Upper lobe of left lung (tissue), 6 donors: Measurements from ENCODE around the gene OSBPL2. TPM values are rescaled to one million over a fixed set of nuclear protein-coding genes. Genes with fewer than 3 reads are reported as not detected.

Experiments
- ATAC-seq, 2 donors: fragments of 200-7000 bp; cut with Tn5 transposase; one replicate each; pipeline ENCODE4 v1.9.1; 2022; ENCODE audit warnings: mild to moderate bottlenecking in 2 of 2, moderate library complexity in 2 of 2; ENCODE audit not compliant: low FRiP score in 2 of 2
- DNase-seq, 2 donors: peaks; one replicate each; pipeline ENCODE4 v3.0.0-alpha.2; 2019 to 2020
- H3K27ac ChIP-seq, 4 donors: fragments of 200-600 bp; sonication (generic); one replicate each; pipeline ENCODE4 v1.5.1; 2016 to 2019
- H3K27me3 ChIP-seq, 4 donors: fragments of 200-600 bp; sonication (generic); one replicate each; pipeline ENCODE4 v1.5.1; 2017 to 2019
- H3K36me3 ChIP-seq, 4 donors: fragments of 200-600 bp; sonication (generic); one replicate each; pipeline ENCODE4 v1.5.1; 2016 to 2019
- H3K4me1 ChIP-seq, 4 donors: fragments of 200-600 bp; sonication (generic); one replicate each; pipeline ENCODE4 v1.5.1; 2018 to 2019
- H3K4me3 ChIP-seq, 4 donors: fragments of 200-600 bp; sonication (generic); one replicate each; pipeline ENCODE4 v1.5.1; 2017 to 2019; ENCODE audit warnings: mild to moderate bottlenecking in 2 of 4, moderate library complexity in 1 of 4
- H3K9me3 ChIP-seq, 4 donors: fragments of 200-600 bp; sonication (generic); one replicate each; pipeline ENCODE4 v1.5.1; 2018 to 2019
- EP300 ChIP-seq, 4 donors: sonication (generic); formaldehyde crosslinking; IDR thresholded peaks; one replicate each; pipeline ENCODE4 v1.5.1; 2017; ENCODE audit warnings: antibody characterized with exemption in 4 of 4, control low read depth in 2 of 4
- POLR2A ChIP-seq, 4 donors: fragments of 450-650 bp; IDR thresholded peaks; one replicate each; pipeline ENCODE4 v1.5.1; 2016 to 2017; ENCODE audit warnings: antibody characterized with exemption in 4 of 4, mild to moderate bottlenecking in 2 of 4
- POLR2AphosphoS5 ChIP-seq, 2 donors: sonication (generic); formaldehyde crosslinking; IDR thresholded peaks; one replicate each; pipeline ENCODE4 v1.5.1; 2017; ENCODE audit warnings: antibody characterized with exemption in 2 of 2
- WGBS, 2 donors: methylation state at CpG; one replicate each; pipeline ENCODE4 v1.1.5; 2017 to 2018; 5-methylcytosine and 5-hydroxymethylcytosine counted together
- total RNA-seq, 6 donors: library from RNA; depleted of rRNA in 4 of 6; stranded (reverse); fragments of >200 nt in 4 of 6; gene quantifications; one replicate each; pipeline versions ENCODE4 v1.1.0 to v1.2.1, GENCODE V29; 2016 to 2021
- TF ChIP-seq, protein P1 (sequence below), 6 experiments: fragments of 450-650 bp in 4 of 6; fragments of 200-600 bp in 2 of 6; sonication (generic) in 2 of 6; IDR thresholded peaks; one replicate each; pipeline ENCODE4 v1.5.1; 2016 to 2019; ENCODE audit warnings: antibody characterized with exemption in 6 of 6
- donor health status: DM: no; HTN: no; CAD: no; lungs with moderate emphysema.
- donor health status: DM: no; HTN: yes; CAD: no; lungs with severe emphysema.

OSBPL2 gene
- total RNA-seq, 6 donors from 2014 or later = 35.7 to 65.0 (median 48.0) TPM

- DNase-seq (no peak), ATAC-seq (no peak)
- H3K27me3 ChIP-seq = no peaks in the 10 kb centered on the region
- WGBS, 2 donors = 95% methylated on average over 18 of the region's 18 CpGs
- no peaks in the 10 kb centered on the region for H3K9me3 ChIP-seq
- no peak overlapping the region for H3K27ac ChIP-seq
- peaks cover 18 to 79% (median 52%) of the 10 kb centered on the region in 4 donors for H3K36me3 ChIP-seq
- no peaks in the 10 kb centered on the region for H3K4me1 ChIP-seq
- TF ChIP-seq POLR2A (IDR thresholded peaks at IDR 0.05) (no peak), POLR2AphosphoS5 (IDR thresholded peaks at IDR 0.05) (no peak), EP300 (IDR thresholded peaks at IDR 0.05) (no peak)
- TF ChIP-seq, protein P1, sequence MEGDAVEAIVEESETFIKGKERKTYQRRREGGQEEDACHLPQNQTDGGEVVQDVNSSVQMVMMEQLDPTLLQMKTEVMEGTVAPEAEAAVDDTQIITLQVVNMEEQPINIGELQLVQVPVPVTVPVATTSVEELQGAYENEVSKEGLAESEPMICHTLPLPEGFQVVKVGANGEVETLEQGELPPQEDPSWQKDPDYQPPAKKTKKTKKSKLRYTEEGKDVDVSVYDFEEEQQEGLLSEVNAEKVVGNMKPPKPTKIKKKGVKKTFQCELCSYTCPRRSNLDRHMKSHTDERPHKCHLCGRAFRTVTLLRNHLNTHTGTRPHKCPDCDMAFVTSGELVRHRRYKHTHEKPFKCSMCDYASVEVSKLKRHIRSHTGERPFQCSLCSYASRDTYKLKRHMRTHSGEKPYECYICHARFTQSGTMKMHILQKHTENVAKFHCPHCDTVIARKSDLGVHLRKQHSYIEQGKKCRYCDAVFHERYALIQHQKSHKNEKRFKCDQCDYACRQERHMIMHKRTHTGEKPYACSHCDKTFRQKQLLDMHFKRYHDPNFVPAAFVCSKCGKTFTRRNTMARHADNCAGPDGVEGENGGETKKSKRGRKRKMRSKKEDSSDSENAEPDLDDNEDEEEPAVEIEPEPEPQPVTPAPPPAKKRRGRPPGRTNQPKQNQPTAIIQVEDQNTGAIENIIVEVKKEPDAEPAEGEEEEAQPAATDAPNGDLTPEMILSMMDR (IDR thresholded peaks at IDR 0.05) = no peak
- H3K4me3 ChIP-seq = no peak overlapping the region
Observed at GRCh38 chr20:62273416-62273815, 35.1 kb downstream of the OSBPL2 start.

GRCh38 chr20:62274332-62274950 is 36.1 kb downstream of the OSBPL2 start:
- no peak overlapping the region for H3K27ac ChIP-seq
- H3K4me1 ChIP-seq = no peaks in the 10 kb centered on the region
- peaks cover 19 to 76% (median 54%) of the 10 kb centered on the region in 4 donors for H3K36me3 ChIP-seq
- 85 to 91% methylated on average over 13 of the region's 13 CpGs for WGBS, 2 donors
- DNase-seq (no peak), ATAC-seq (no peak)
- no peaks in the 10 kb centered on the region for H3K9me3 ChIP-seq
- H3K27me3 ChIP-seq = no peaks in the 10 kb centered on the region
- no peak for TF ChIP-seq EP300 (IDR thresholded peaks at IDR 0.05)
- TF ChIP-seq POLR2A (IDR thresholded peaks at IDR 0.05) = no peak
- TF ChIP-seq, protein P1 (IDR thresholded peaks at IDR 0.05) = no peak
- TF ChIP-seq POLR2AphosphoS5 (IDR thresholded peaks at IDR 0.05) = no peak
- no peak overlapping the region for H3K4me3 ChIP-seq

GRCh38 chr20:62275219-62275618 is 36.9 kb downstream of the OSBPL2 start:
- WGBS, 2 donors = 93% methylated on average over 10 of the region's 10 CpGs
- Histone ChIP-seq H3K4me3 (no peak overlapping the region), H3K36me3 (peaks cover 26 to 79% (median 58%) of the 10 kb centered on the region in 4 donors), H3K27ac (no peak overlapping the region), H3K9me3 (no peaks in the 10 kb centered on the region), H3K4me1 (no peaks in the 10 kb centered on the region), H3K27me3 (no peaks in the 10 kb centered on the region)
- TF ChIP-seq EP300 (IDR thresholded peaks at IDR 0.05) = no peak
- TF ChIP-seq POLR2A (IDR thresholded peaks at IDR 0.05) = no peak
- TF ChIP-seq, protein P1 (IDR thresholded peaks at IDR 0.05) = no peak
- TF ChIP-seq POLR2AphosphoS5 (IDR thresholded peaks at IDR 0.05) = no peak
- ATAC-seq = no peak
- DNase-seq = no peak

GRCh38 chr20:62276439-62276838 is 38.1 kb downstream of the OSBPL2 start:
- Histone ChIP-seq H3K4me1 (peaks cover 0 to 4% (median 0%) of the 10 kb centered on the region in 4 donors), H3K27ac (no peak overlapping the region), H3K9me3 (no peaks in the 10 kb centered on the region), H3K4me3 (no peak overlapping the region), H3K27me3 (no peaks in the 10 kb centered on the region), H3K36me3 (peaks cover 29 to 88% (median 68%) of the 10 kb centered on the region in 4 donors)
- ATAC-seq = no peak
- TF ChIP-seq POLR2AphosphoS5 (IDR thresholded peaks at IDR 0.05) (no peak), POLR2A (IDR thresholded peaks at IDR 0.05) (no peak), EP300 (IDR thresholded peaks at IDR 0.05) (no peak)
- TF ChIP-seq, protein P1 (IDR thresholded peaks at IDR 0.05) = no peak
- no peak for DNase-seq
- WGBS, 2 donors = 81 to 93% methylated on average over 4 to 6 of the region's 6 CpGs

DNA sequence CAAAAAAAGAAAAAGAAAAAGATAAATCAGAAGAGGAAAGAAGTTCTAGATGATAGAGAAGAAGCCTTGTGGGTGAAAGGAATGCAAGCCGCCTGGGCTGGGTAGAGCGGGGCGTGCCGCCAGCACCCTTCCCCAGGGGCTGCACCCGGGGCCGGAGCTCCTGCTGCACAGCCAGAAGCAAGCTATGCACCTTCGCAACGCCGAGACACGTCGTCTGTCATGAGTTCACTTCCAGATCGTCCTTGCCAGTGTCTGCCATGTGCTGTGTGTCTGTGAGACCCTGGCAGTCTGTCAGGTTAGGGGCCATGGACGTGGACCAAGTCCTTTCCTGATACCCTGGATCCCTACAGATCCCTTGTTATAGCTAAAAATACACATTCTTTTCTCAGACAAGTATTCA is 38.9 kb downstream of the OSBPL2 start:
- Histone ChIP-seq H3K9me3 (no peaks in the 10 kb centered on the region), H3K27me3 (no peaks in the 10 kb centered on the region), H3K27ac (no peak overlapping the region), H3K36me3 (peaks cover 27 to 88% (median 68%) of the 10 kb centered on the region in 4 donors), H3K4me1 (peaks cover 0 to 8% (median 0%) of the 10 kb centered on the region in 4 donors), H3K4me3 (no peak overlapping the region)
- no peak for TF ChIP-seq POLR2AphosphoS5 (IDR thresholded peaks at IDR 0.05)
- TF ChIP-seq, protein P1 (IDR thresholded peaks at IDR 0.05) = no peak
- TF ChIP-seq EP300 (IDR thresholded peaks at IDR 0.05) = no peak
- no peak for TF ChIP-seq POLR2A (IDR thresholded peaks at IDR 0.05)
- DNase-seq = no peak
- 78 to 83% methylated on average over 13 of the region's 13 CpGs for WGBS, 2 donors
- no peak for ATAC-seq
